Endothelial cell of umbilical vein (primary cell): ENCODE data around the gene CYP46A1. TPM values are rescaled to one million over a fixed set of nuclear protein-coding genes. Genes with fewer than 3 reads are reported as not detected.

Experiments
- BruUV-seq: library from RNA; stranded (reverse); fragments of 400-500 nt; replicated peaks from 2 replicates; lab custom pipeline; 2021; lab: Mats Ljungman, UMichigan
- CTCF ChIA-PET: fragments of 300-600, 350-600 bp; sonication (Branson Sonifier 250); formaldehyde crosslinking; loops from one replicate; lab custom pipeline; 2021; ENCODE audit warnings: antibody characterized with exemption, inconsistent platforms; lab: Charles Lee
- POLR2A ChIA-PET: fragments of 300-600, 350-600 bp; sonication (Branson Sonifier 250); formaldehyde crosslinking; loops from one replicate; lab custom pipeline; 2021; ENCODE audit warnings: antibody characterized with exemption, inconsistent platforms; lab: Charles Lee
- DNase-seq: peaks from one replicate; pipeline ENCODE4 v3.0.0-alpha.2; 2011; ENCODE audit warnings: low read depth, low spot score
- FAIRE-seq: peaks from 2 replicates; lab custom pipeline; 2011; peaks lifted over from hg19 to GRCh38; lab: Jason Lieb, UNC
- H2AFZ ChIP-seq: 2 replicates; pipeline ENCODE4 v1.6.0; 2012; ENCODE audit warnings: low read depth, low read length, control low read depth, inconsistent platforms
- H3K27ac ChIP-seq: 2 replicates; pipeline ENCODE4 v1.5.1; 2011; ENCODE audit warnings: low read depth, mild to moderate bottlenecking, control low read depth, low read length, moderate library complexity; ENCODE audit not compliant: insufficient read depth
- H3K27me3 ChIP-seq, 2 experiments: 2 replicates each; pipeline versions ENCODE4 v1.6.0 to v1.6.1; 2011; ENCODE audit warnings: low read length in 2 of 2, mixed read lengths in 1 of 2; ENCODE audit not compliant: control insufficient read depth in 2 of 2, insufficient read depth in 2 of 2
- H3K36me3 ChIP-seq, 2 experiments: 2 replicates in 1 of 2; 3 replicates in 1 of 2; pipeline ENCODE4 v1.5.1; 2011; ENCODE audit warnings: low read length in 2 of 2, mild to moderate bottlenecking in 1 of 2, moderate library complexity in 1 of 2; ENCODE audit not compliant: control insufficient read depth in 2 of 2, insufficient read depth in 2 of 2; ENCODE audit errors: extremely low read depth in 1 of 2
- H3K4me1 ChIP-seq: 3 replicates; pipeline ENCODE4 v1.5.1; 2011; ENCODE audit warnings: mild to moderate bottlenecking, low read length; ENCODE audit not compliant: control insufficient read depth, insufficient read depth; ENCODE audit errors: extremely low read depth
- H3K4me2 ChIP-seq: 2 replicates; pipeline ENCODE4 v1.6.1; 2011; ENCODE audit warnings: low read length, control low read depth, mixed read lengths; ENCODE audit not compliant: insufficient read depth
- H3K4me3 ChIP-seq, 3 experiments: fragments of 200-600 bp in 1 of 3; sonication (generic), shearing (Covaris generic) in 1 of 3; replicated peaks in 1 of 3; 2 replicates each; pipeline ENCODE4 v1.5.1; 2011 to 2016; ENCODE audit warnings: control low read depth in 3 of 3, low read length in 3 of 3, mild to moderate bottlenecking in 2 of 3, inconsistent platforms in 1 of 3, low read depth in 1 of 3, moderate library complexity in 1 of 3; ENCODE audit not compliant: insufficient read depth in 1 of 3
- H3K79me2 ChIP-seq: 2 replicates; pipeline ENCODE4 v1.6.0; 2012; ENCODE audit warnings: low read length, inconsistent platforms; ENCODE audit not compliant: control insufficient read depth, insufficient read depth
- H3K9ac ChIP-seq: replicated peaks from 2 replicates; pipeline ENCODE3; 2011; ENCODE audit warnings: low read length, control low read depth; ENCODE audit not compliant: insufficient read depth; ENCODE audit errors: extremely low read depth
- H3K9me1 ChIP-seq: replicated peaks from 3 replicates; pipeline ENCODE4 v1.6.0; 2011; ENCODE audit warnings: mild to moderate bottlenecking, low read length; ENCODE audit not compliant: control insufficient read depth, insufficient read depth; ENCODE audit errors: extremely low read depth
- H3K9me3 ChIP-seq: replicated peaks from 2 replicates; pipeline ENCODE4 v1.5.1; 2012; ENCODE audit warnings: low read length, inconsistent platforms; ENCODE audit not compliant: control insufficient read depth, insufficient read depth
- H4K20me1 ChIP-seq: replicated peaks from 2 replicates; pipeline ENCODE3; 2011; ENCODE audit warnings: mild to moderate bottlenecking, low read length; ENCODE audit not compliant: control insufficient read depth, insufficient read depth; ENCODE audit errors: extremely low read depth
- EZH2 ChIP-seq: IDR thresholded peaks from 2 replicates; pipeline ENCODE4 v1.6.1; 2012; ENCODE audit warnings: borderline replicate concordance, low read depth, mild to moderate bottlenecking, moderate library complexity, low read length, inconsistent platforms; ENCODE audit not compliant: severe bottlenecking
- FOS ChIP-seq: IDR thresholded peaks from 2 replicates; pipeline ENCODE4 v1.6.1; 2011; ENCODE audit warnings: mild to moderate bottlenecking, low read length, moderate library complexity, borderline replicate concordance; ENCODE audit not compliant: insufficient read depth
- GATA2 ChIP-seq: IDR thresholded peaks from 2 replicates; pipeline ENCODE4 v1.7.0; 2011; ENCODE audit warnings: low read depth, mild to moderate bottlenecking, moderate library complexity, mixed read lengths, low read length; ENCODE audit not compliant: insufficient read length, insufficient read depth
- JUN ChIP-seq: IDR thresholded peaks from 2 replicates; pipeline ENCODE4 v1.6.1; 2011; ENCODE audit warnings: borderline replicate concordance, low read depth; ENCODE audit not compliant: insufficient read length, insufficient read depth
- MYC ChIP-seq: IDR thresholded peaks from one replicate; pipeline ENCODE4 v1.6.1; 2011; ENCODE audit warnings: mild to moderate bottlenecking, low read depth, low read length
- POLR2A ChIP-seq: IDR thresholded peaks from 2 replicates; pipeline ENCODE4 v1.6.1; 2012; ENCODE audit warnings: low read depth, mild to moderate bottlenecking, control low read depth, low read length
- POLR2AphosphoS5 ChIP-seq: IDR thresholded peaks from 2 replicates; pipeline ENCODE4 v1.6.1; 2012; ENCODE audit warnings: low read depth, mild to moderate bottlenecking, control low read depth, low read length, moderate library complexity; ENCODE audit not compliant: insufficient read depth
- dilution Hi-C: fragments of 300-500 bp; cut with MboI; formaldehyde crosslinking; loops from one replicate; pipeline ENCODE4 v1.15.0; 2019; ENCODE audit warnings: low sequenced_read_pairs; ENCODE audit not compliant: extremely low pct_ligation_motif_present
- intact Hi-C: fragments of 100-400 bp; cut with micrococcal nuclease; formaldehyde crosslinking; loops from one replicate; pipeline ENCODE4 v1.10.0; 2022
- polyA plus RNA-seq, 4 experiments: library from polyadenylated mRNA; depleted of rRNA in 3 of 4; stranded (reverse) in 3 of 4; unstranded in 1 of 4; fragments of >200 nt; gene quantifications; 2 replicates each; pipeline versions ENCODE4 v1.2.1 to v1.2.3, GENCODE V29; 2011 to 2012; ENCODE audit warnings: missing spikeins in 1 of 4
- total RNA-seq: library from RNA; stranded (reverse); gene quantifications from 2 replicates; pipeline ENCODE4 v1.2.3, GENCODE V29; 2021
- TF ChIP-seq, protein P1 (sequence below), 2 donors: IDR thresholded peaks; 1 replicate in 1 of 2; 2 replicates in 1 of 2; pipeline ENCODE4 v1.5.1; 2011; ENCODE audit warnings: low read length in 2 of 2, mild to moderate bottlenecking in 2 of 2, moderate library complexity in 2 of 2, control low read depth in 1 of 2, inconsistent platforms in 1 of 2, low read depth in 1 of 2; ENCODE audit not compliant: insufficient read depth in 1 of 2; ENCODE audit errors: extremely low read depth in 1 of 2
- TF ChIP-seq, protein P2 (sequence below): IDR thresholded peaks from 2 replicates; pipeline ENCODE4 v1.6.1; 2011; ENCODE audit not compliant: insufficient read depth, insufficient read length

Gene CYP46A1
- total and polyA plus RNA-seq, 2 donors (not counting 3 experiments of a cell fraction or from before 2014, with no cell fraction given), result 0.03 to 0.24 TPM

DNA sequence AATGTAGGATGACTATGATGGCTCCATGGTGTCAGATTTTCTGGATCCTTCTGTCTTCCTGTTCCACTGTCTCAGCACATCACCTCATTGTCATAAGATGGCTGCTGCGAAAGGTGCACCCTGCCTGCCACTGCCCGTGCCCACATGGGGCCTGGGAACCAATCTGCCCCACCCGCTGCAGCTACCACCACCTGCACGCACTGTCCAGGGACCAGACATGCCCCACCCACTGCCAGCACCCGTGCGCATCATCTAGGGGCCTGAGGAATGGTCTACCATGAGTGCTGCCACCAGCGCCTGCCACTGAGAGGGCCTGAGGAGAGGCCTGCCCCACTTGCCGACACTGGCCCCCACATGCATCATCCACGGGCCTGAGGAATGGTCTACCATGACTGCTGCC lies 23.8 kb downstream of the CYP46A1 start:
- ChIA-PET POLR2A (no interaction called here), CTCF (no interaction called here)
- intact Hi-C loops (no loop called here), dilution Hi-C loops (no loop called here)
- no peak for FAIRE-seq
- H2AFZ ChIP-seq, result no peak overlapping the region
- H3K27ac ChIP-seq, result no peak overlapping the region
- no peak overlapping the region for H3K4me3 ChIP-seq
- no peaks in the 10 kb centered on the region for H4K20me1 ChIP-seq
- no peaks in the 10 kb centered on the region for H3K36me3 ChIP-seq
- H3K9ac ChIP-seq, result no peak overlapping the region
- H3K4me2 ChIP-seq, result no peak overlapping the region
- no TSS peak for BruUV-seq
- H3K4me1 ChIP-seq, result no peaks in the 10 kb centered on the region
- DNase-seq, result no peak
- H3K27me3 ChIP-seq, result peaks cover 7 to 29% of the 10 kb centered on the region in 2 experiments
- no peaks in the 10 kb centered on the region for H3K79me2 ChIP-seq
- H3K9me1 ChIP-seq, result no peaks in the 10 kb centered on the region
- TF ChIP-seq JUN, result no peak
- TF ChIP-seq, protein P1, sequence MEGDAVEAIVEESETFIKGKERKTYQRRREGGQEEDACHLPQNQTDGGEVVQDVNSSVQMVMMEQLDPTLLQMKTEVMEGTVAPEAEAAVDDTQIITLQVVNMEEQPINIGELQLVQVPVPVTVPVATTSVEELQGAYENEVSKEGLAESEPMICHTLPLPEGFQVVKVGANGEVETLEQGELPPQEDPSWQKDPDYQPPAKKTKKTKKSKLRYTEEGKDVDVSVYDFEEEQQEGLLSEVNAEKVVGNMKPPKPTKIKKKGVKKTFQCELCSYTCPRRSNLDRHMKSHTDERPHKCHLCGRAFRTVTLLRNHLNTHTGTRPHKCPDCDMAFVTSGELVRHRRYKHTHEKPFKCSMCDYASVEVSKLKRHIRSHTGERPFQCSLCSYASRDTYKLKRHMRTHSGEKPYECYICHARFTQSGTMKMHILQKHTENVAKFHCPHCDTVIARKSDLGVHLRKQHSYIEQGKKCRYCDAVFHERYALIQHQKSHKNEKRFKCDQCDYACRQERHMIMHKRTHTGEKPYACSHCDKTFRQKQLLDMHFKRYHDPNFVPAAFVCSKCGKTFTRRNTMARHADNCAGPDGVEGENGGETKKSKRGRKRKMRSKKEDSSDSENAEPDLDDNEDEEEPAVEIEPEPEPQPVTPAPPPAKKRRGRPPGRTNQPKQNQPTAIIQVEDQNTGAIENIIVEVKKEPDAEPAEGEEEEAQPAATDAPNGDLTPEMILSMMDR (IDR thresholded peaks at IDR 0.05; ENCODE audit: extremely low read depth in 1 of 2, insufficient read depth in 1 of 2, low read depth in 1 of 2, low read length in 2 of 2), result no peak
- TF ChIP-seq MYC, result no peak
- TF ChIP-seq POLR2AphosphoS5, result no peak
- no peak for TF ChIP-seq POLR2A
- TF ChIP-seq, protein P2, sequence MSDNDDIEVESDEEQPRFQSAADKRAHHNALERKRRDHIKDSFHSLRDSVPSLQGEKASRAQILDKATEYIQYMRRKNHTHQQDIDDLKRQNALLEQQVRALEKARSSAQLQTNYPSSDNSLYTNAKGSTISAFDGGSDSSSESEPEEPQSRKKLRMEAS, result no peak
- TF ChIP-seq FOS, result no peak
- TF ChIP-seq EZH2, result no peak
- no peak for TF ChIP-seq GATA2
- H3K9me3 ChIP-seq, result no peaks in the 10 kb centered on the region
